Hepatocyte (in vitro differentiated cells): ENCODE data around the gene CATSPER3.

Source experiments
- CTCF ChIP-seq: fragments of 200-600 bp; sonication (generic); IDR thresholded peaks from 2 replicates; pipeline ENCODE4 v1.5.1; 2016; ENCODE audit warnings: antibody characterized with exemption, mild to moderate bottlenecking; ENCODE audit not compliant: poor library complexity
- EZH2 ChIP-seq: fragments of 200-600 bp; sonication (generic); IDR thresholded peaks from 2 replicates; pipeline ENCODE4 v1.6.1; 2016; ENCODE audit warnings: antibody characterized with exemption, mild to moderate bottlenecking, borderline replicate concordance
- EZH2phosphoT487 ChIP-seq: fragments of 200-600 bp; sonication (generic); IDR thresholded peaks from one replicate; pipeline ENCODE4 v1.6.1; 2018; ENCODE audit warnings: antibody characterized with exemption, mild to moderate bottlenecking, low read depth, moderate library complexity; ENCODE audit not compliant: unreplicated experiment, severe bottlenecking

DNA sequence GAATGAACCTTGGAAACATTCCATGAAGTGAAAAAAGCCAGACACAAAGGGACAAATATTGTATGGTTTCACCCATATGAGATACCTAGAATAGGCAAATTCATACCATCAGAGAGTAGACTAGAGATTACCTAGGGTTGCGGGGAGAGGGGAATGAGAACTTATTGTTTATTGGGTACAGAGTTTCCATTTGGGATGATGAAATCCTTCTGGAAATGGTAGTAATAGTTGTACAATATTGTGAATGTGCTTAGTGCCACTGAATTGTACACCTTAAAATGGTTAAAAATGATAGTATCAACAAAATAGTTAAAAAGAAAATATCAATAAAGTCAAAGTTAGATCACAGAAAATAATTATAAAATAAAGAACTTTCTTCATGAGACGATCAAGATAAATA is 25.5 kb downstream of the CATSPER3 start:
- TF ChIP-seq CTCF = no peak
- no peak for TF ChIP-seq EZH2
- no peak for TF ChIP-seq EZH2phosphoT487
